Karpas-422 (cell line): ENCODE results near the gene FAM153A. TPM values are rescaled to one million over a fixed set of nuclear protein-coding genes. Genes with fewer than 3 reads are reported as not detected.
"Not testable (repeated sequence)": the region's sequence is repeated elsewhere in the genome, so short reads cannot be mapped to it uniquely, and the experiment has no call there.

Source experiments
- DNase-seq: peaks from one replicate; pipeline ENCODE4 v3.0.0-alpha.2; 2015
- H2AFZ ChIP-seq: fragments of 200-600 bp; sonication (generic); 2 replicates; pipeline ENCODE4 v1.6.1; 2014; ENCODE audit warnings: antibody characterized with exemption, low read length, mixed read lengths
- H3K27ac ChIP-seq: fragments of 200-600 bp; sonication (generic); 2 replicates; pipeline ENCODE4 v1.5.1; 2014; ENCODE audit warnings: mild to moderate bottlenecking, low read length, moderate library complexity
- H3K27me3 ChIP-seq: fragments of 200-600 bp; sonication (generic); 2 replicates; pipeline ENCODE4 v1.6.1; 2014; ENCODE audit warnings: low read length, mixed read lengths
- H3K36me3 ChIP-seq: fragments of 200-600 bp; sonication (generic); 2 replicates; pipeline ENCODE4 v1.6.1; 2014; ENCODE audit warnings: low read length, mixed read lengths; ENCODE audit not compliant: insufficient read depth
- H3K4me1 ChIP-seq: fragments of 200-600 bp; sonication (generic); 2 replicates; pipeline ENCODE4 v1.6.1; 2014; ENCODE audit warnings: mild to moderate bottlenecking, low read length, mixed read lengths
- H3K4me2 ChIP-seq: fragments of 200-600 bp; sonication (generic); 2 replicates; pipeline ENCODE4 v1.6.1; 2014; ENCODE audit warnings: low read length, low read depth, mild to moderate bottlenecking; ENCODE audit not compliant: poor library complexity, severe bottlenecking
- H3K4me3 ChIP-seq: fragments of 200-600 bp; sonication (generic); 2 replicates; pipeline ENCODE4 v1.5.1; 2014; ENCODE audit warnings: mild to moderate bottlenecking, antibody characterized with exemption, low read length, mixed read lengths
- H3K79me2 ChIP-seq: fragments of 200-600 bp; sonication (generic); 2 replicates; pipeline ENCODE4 v1.6.1; 2014; ENCODE audit warnings: mild to moderate bottlenecking, low read length, mixed read lengths
- H3K9ac ChIP-seq: fragments of 200-600 bp; sonication (generic); 2 replicates; pipeline ENCODE4 v1.6.0; 2014; ENCODE audit warnings: low read length
- H3K9me2 ChIP-seq: fragments of 200-600 bp; sonication (generic), shearing (Covaris generic); replicated peaks from 2 replicates; pipeline ENCODE4 v1.6.0; 2014; ENCODE audit warnings: mild to moderate bottlenecking, low read length, moderate library complexity; ENCODE audit not compliant: insufficient read depth
- H3K9me3 ChIP-seq: fragments of 300-700, 200-600 bp; sonication (generic); 2 replicates; pipeline ENCODE4 v1.6.1; 2014; ENCODE audit warnings: low read length, mixed read lengths
- H4K20me1 ChIP-seq: fragments of 200-600 bp; sonication (generic); 2 replicates; pipeline ENCODE4 v1.6.1; 2014; ENCODE audit warnings: mild to moderate bottlenecking, antibody characterized with exemption, low read length, low read depth; ENCODE audit not compliant: insufficient read depth
- total RNA-seq: library from RNA; depleted of rRNA; stranded (reverse); fragments of >200 nt; shearing (Covaris generic); gene quantifications from 2 replicates; pipeline ENCODE4 v1.2.3, GENCODE V29; 2014; ENCODE audit warnings: low replicate concordance; rRNA removed

Gene FAM153A
- total RNA-seq, 1 experiment from 2014 or later: not detected

DNA sequence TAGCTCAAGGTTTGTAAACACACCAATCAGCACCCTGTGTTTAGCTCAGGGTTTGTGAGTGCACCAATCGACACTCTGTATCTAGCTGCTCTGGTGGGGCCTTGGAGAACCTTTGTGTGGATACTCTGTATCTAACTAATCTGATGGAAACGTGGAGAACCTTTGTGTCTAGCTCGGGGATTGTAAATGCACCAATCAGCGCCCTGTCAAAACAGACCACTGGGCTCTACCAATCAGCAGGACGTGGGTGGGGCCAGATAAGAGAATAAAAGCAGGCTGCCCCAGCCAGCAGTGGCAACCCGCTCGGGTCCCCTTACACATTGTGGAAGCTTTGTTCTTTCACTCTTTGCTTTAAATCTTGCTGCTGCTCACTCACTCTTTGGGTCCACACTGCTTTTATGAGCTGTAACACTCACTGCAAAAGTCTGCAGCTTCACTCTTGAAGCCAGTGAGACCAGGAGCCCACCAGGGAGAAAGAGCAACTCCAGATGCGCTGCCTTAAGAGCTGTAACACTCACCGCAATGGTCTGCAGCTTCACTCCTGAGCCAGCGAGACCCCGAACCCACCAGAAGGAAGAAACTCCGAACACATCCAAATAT, 93.6 kb downstream of the FAM153A start:
- H3K36me3 ChIP-seq, H3K9ac ChIP-seq, H3K4me3 ChIP-seq, H3K27me3 ChIP-seq, H3K9me3 ChIP-seq, H3K9me2 ChIP-seq, DNase-seq, H2AFZ ChIP-seq, H4K20me1 ChIP-seq, H3K4me2 ChIP-seq, H3K79me2 ChIP-seq, H3K4me1 ChIP-seq, H3K27ac ChIP-seq: not testable (repeated sequence)

DNA sequence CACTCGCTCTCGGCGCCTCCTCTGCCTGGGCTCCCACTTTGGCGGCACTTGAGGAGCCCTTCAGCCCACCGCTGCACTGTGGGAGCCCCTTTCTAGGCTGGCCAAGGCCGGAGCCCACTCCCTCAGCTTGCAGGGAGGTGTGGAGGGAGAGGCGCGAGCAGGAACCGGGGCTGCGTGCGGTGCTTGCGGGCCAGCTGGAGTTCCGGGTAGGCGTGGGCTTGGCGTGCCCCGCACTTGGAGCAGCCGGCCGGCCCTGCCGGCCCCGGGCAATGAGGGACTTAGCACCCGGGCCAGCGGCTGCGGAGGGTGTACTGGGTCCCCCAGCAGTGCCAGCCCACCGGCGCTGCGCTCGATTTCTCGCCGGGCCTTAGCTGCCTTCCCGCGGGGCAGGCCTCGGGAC, 94.6 kb downstream of the FAM153A start:
- not testable (repeated sequence) for H4K20me1 ChIP-seq, DNase-seq, H3K27me3 ChIP-seq, H3K36me3 ChIP-seq, H3K9me3 ChIP-seq, H3K4me2 ChIP-seq, H3K9ac ChIP-seq, H3K9me2 ChIP-seq, H2AFZ ChIP-seq, H3K4me1 ChIP-seq, H3K27ac ChIP-seq, H3K4me3 ChIP-seq, H3K79me2 ChIP-seq

DNA sequence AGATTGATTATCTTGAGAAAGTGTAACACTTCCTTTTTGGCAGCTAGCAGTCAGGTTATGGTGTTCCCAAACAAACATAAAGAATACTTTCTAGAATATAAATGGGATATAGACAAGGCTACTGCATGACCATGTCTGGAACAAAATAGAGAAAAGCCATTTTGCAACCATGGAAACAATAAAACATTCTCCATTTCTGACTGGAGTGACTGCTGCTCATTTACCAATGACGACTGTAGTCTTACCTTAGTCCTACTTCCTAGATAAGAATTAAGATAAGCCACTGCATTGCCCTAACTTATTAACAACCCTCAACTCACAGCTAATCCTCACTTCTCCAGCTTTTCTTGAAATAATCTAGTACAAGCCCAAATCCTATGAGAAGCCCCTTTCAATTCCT, 100.8 kb downstream of the FAM153A start:
- not testable (repeated sequence) for H3K9me3 ChIP-seq, H3K4me2 ChIP-seq, H3K79me2 ChIP-seq, H3K36me3 ChIP-seq, H3K4me1 ChIP-seq, H3K27ac ChIP-seq, H2AFZ ChIP-seq, H3K9ac ChIP-seq, H3K9me2 ChIP-seq, H3K27me3 ChIP-seq, H4K20me1 ChIP-seq, H3K4me3 ChIP-seq, DNase-seq

Other genes starting within 250 kb of the FAM153A start
- gene FAM193B, start 228.3 kb downstream of the FAM153A start, total RNA-seq: 48.3 and 59.6 TPM in 2 replicates
- 33.2 and 69.3 TPM in 2 replicates for gene TMED9, start 190.7 kb downstream of the FAM153A start, total RNA-seq
- 24.8 and 42.2 TPM in 2 replicates for gene B4GALT7, start 182.8 kb downstream of the FAM153A start, total RNA-seq
- not detected in 2 replicates for gene PROP1, start 213.3 kb upstream of the FAM153A start, total RNA-seq